ENCODE results near the gene CMPK2.

DNA sequence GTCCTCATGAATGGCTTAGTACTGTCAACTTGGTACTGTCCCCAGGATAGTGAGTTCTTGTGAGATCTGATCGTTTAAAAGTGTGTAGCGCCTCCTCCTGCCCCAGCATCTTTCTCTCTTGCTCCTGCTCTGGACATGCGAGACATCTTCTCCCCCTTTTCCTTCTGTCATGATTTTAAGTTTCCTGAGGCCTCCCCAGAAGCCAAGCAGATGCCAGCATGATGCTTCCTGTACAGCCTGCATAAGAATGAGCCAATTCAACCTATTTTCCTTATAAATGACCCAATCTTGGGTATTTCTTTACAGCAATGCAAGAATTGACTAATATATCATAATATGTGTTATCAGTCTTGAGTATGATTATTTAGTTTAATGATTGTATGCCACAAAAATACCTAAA, 8.3 kb upstream of the CMPK2 start:
- TF ChIP-seq, protein P1, sequence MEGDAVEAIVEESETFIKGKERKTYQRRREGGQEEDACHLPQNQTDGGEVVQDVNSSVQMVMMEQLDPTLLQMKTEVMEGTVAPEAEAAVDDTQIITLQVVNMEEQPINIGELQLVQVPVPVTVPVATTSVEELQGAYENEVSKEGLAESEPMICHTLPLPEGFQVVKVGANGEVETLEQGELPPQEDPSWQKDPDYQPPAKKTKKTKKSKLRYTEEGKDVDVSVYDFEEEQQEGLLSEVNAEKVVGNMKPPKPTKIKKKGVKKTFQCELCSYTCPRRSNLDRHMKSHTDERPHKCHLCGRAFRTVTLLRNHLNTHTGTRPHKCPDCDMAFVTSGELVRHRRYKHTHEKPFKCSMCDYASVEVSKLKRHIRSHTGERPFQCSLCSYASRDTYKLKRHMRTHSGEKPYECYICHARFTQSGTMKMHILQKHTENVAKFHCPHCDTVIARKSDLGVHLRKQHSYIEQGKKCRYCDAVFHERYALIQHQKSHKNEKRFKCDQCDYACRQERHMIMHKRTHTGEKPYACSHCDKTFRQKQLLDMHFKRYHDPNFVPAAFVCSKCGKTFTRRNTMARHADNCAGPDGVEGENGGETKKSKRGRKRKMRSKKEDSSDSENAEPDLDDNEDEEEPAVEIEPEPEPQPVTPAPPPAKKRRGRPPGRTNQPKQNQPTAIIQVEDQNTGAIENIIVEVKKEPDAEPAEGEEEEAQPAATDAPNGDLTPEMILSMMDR (conservative IDR thresholded peaks at IDR 0.05; ENCODE audit: low read depth, low read length), result no peak
- no peak for TF ChIP-seq EZH2phosphoT487 (IDR thresholded peaks at IDR 0.05; ENCODE audit: borderline replicate concordance, low read length)
